MM.1S (cell line): ENCODE results near the gene ATP7A.

Source experiments
- CTCF ChIP-seq: fragments of 300-600 bp; sonication (generic); IDR thresholded peaks from 2 replicates; pipeline ENCODE4 v1.5.1; 2016; ENCODE audit warnings: antibody characterized with exemption, low read length, mixed read lengths
- EZH2 ChIP-seq: fragments of 300-600 bp; sonication (generic); optimal IDR thresholded peaks from 2 replicates; pipeline ENCODE3; 2017; ENCODE audit warnings: low read depth, mild to moderate bottlenecking, antibody characterized with exemption, low read length, mixed read lengths
- EZH2phosphoT487 ChIP-seq: fragments of 300-600 bp; sonication (generic); IDR thresholded peaks from 2 replicates; pipeline ENCODE4 v1.6.1; 2018; ENCODE audit warnings: antibody characterized with exemption, low read length

GRCh38 chrX:78042601-78043000 lies 132.1 kb downstream of the ATP7A start:
- TF ChIP-seq CTCF, result no peak
- no peak for TF ChIP-seq EZH2
- TF ChIP-seq EZH2phosphoT487, result no peak
